Large intestine (tissue), 3 donors: ENCODE results near the gene GPR35. TPM values are rescaled to one million over a fixed set of nuclear protein-coding genes. Genes with fewer than 3 reads are reported as not detected.

Experiments used
- DNase-seq, 2 donors: peaks; one replicate each; pipeline versions ENCODE4 v3.0.0 to v3.0.0-alpha.2; 2013
- H3K27ac ChIP-seq: one replicate; pipeline ENCODE4 v1.5.1; 2013; ENCODE audit warnings: low read length
- H3K27me3 ChIP-seq: 2 replicates; pipeline ENCODE4 v1.6.1; 2013; ENCODE audit warnings: low read length; ENCODE audit not compliant: control insufficient read depth, insufficient read depth
- H3K36me3 ChIP-seq: 2 replicates; pipeline ENCODE4 v1.6.1; 2013; ENCODE audit warnings: low read length; ENCODE audit not compliant: control insufficient read depth, insufficient read depth
- H3K4me1 ChIP-seq: one replicate; pipeline ENCODE4 v1.6.1; 2013; ENCODE audit warnings: low read length; ENCODE audit not compliant: control insufficient read depth, insufficient read depth
- H3K4me3 ChIP-seq: one replicate; pipeline ENCODE4 v1.5.1; 2013; ENCODE audit warnings: low read length
- H3K9me3 ChIP-seq: one replicate; pipeline ENCODE4 v1.6.1; 2013; ENCODE audit warnings: mild to moderate bottlenecking, low read depth, low read length, moderate library complexity; ENCODE audit not compliant: control insufficient read depth
- WGBS: methylation state at CpG from one replicate; pipeline ENCODE4 v1.1.5; 2013; ENCODE audit warnings: low lambda C conversion rate; ENCODE audit not compliant: insufficient coverage; 5-methylcytosine and 5-hydroxymethylcytosine counted together
- polyA plus RNA-seq: library from polyadenylated mRNA; unstranded; fragments of 120-200 nt; gene quantifications from one replicate; pipeline ENCODE4 v1.2.1, GENCODE V29; 2013

The GPR35 gene
- polyA plus RNA-seq, 1 donor, result 118 TPM

- no CpG with 5 or more reads among the region's 20 CpGs for whole genome bisulfite sequencing
- peaks cover 24% of the 10 kb centered on the region for H3K4me1 ChIP-seq
- H3K9me3 ChIP-seq, result no peaks in the 10 kb centered on the region
- peaks cover 36% of the 10 kb centered on the region for H3K36me3 ChIP-seq
- H3K27ac ChIP-seq, result no peak overlapping the region
- no peak for DNase-seq
- H3K27me3 ChIP-seq, result no peaks in the 10 kb centered on the region
- H3K4me3 ChIP-seq, result no peak overlapping the region
Measured at GRCh38 chr2:240601061-240601830, 24.0 kb upstream of the GPR35 start.

GRCh38 chr2:240601831-240602160 lies 23.5 kb upstream of the GPR35 start:
- no peaks in the 10 kb centered on the region for H3K27me3 ChIP-seq
- peaks cover 24% of the 10 kb centered on the region for H3K4me1 ChIP-seq
- H3K4me3 ChIP-seq, result no peak overlapping the region
- H3K9me3 ChIP-seq, result no peaks in the 10 kb centered on the region
- H3K27ac ChIP-seq, result no peak overlapping the region
- no peak for DNase-seq
- WGBS, result no CpG with 5 or more reads among the region's 11 CpGs
- H3K36me3 ChIP-seq, result peaks cover 34% of the 10 kb centered on the region

- DNase-seq, result no peak
Measured at GRCh38 chr2:240602266-240603050, 22.8 kb upstream of the GPR35 start.

GRCh38 chr2:240603081-240603835 lies 22.0 kb upstream of the GPR35 start:
- Histone ChIP-seq H3K27ac (no peak overlapping the region), H3K36me3 (peaks cover 23% of the 10 kb centered on the region), H3K4me3 (no peak overlapping the region), H3K27me3 (no peaks in the 10 kb centered on the region), H3K9me3 (no peaks in the 10 kb centered on the region), H3K4me1 (peaks cover 24% of the 10 kb centered on the region)
- no CpG with 5 or more reads among the region's 22 CpGs for whole genome bisulfite sequencing
- no peak for DNase-seq

More at GRCh38 chr2:240602266-240603050, 22.8 kb upstream of the GPR35 start:
- Histone ChIP-seq H3K27me3 (no peaks in the 10 kb centered on the region), H3K4me3 (no peak overlapping the region), H3K27ac (no peak overlapping the region), H3K9me3 (no peaks in the 10 kb centered on the region), H3K4me1 (peaks cover 24% of the 10 kb centered on the region), H3K36me3 (peaks cover 31% of the 10 kb centered on the region)
- no CpG with 5 or more reads among the region's 32 CpGs for WGBS

DNA sequence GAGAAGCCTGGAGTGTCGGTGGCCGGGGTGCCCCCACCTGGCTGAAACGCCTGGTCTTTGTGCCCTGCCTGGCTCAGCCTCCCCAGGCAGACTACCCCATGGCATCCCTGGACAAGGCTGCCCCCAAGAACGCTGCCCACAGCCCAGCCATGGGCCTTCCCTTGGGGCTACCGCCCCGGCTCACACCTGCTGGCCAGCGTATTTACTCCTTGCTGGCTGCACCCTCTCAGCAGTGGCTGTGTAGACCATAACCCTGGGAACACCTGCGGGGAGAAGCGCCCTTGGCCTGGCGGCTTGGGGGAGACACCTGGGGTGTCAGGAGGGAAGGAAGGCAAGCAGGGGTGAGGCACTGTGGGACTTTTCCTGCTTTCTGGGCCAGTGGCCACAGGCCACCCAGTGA lies 21.4 kb upstream of the GPR35 start:
- Histone ChIP-seq H3K4me1 (peaks cover 24% of the 10 kb centered on the region), H3K27ac (peak overlapping the region; percentile 87), H3K36me3 (peaks cover 17% of the 10 kb centered on the region), H3K9me3 (no peaks in the 10 kb centered on the region), H3K27me3 (no peaks in the 10 kb centered on the region), H3K4me3 (no peak overlapping the region)
- no peak for DNase-seq
- no CpG with 5 or more reads among the region's 10 CpGs for WGBS

DNA sequence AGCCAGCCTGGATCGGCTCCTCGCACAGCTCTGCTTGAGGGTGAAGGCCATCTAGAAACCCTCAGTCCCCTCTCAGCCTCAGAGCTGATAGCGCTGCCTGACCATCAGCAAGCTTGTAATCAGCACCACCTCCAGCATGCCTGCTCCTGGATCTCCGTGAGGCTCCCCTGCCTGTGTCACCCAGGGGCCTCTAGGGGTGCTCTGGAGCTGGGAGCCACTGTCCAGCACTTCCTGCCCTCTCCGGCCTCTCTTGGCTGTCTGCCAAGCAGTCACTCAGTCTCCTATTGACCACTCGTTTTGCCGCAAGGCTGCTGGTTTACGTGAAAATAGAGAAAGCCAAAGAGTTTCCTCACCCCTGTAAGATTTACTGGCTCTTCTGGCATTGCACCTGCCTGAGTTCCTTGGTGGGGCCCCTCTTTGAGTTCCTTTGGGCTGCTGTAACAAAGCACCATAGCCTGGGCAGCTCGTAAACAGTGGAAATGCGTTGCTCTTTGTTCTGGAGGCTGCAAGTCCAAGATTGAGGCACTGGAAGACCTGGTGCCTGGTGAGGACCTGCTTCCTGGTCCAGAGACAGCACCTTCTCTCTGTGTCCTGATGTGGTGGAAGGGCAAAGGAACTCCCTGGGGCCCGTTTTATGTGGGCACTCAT lies 20.9 kb upstream of the GPR35 start:
- H3K27ac ChIP-seq, result peak overlapping the region; percentile 87
- peaks cover 24% of the 10 kb centered on the region for H3K4me1 ChIP-seq
- no peaks in the 10 kb centered on the region for H3K9me3 ChIP-seq
- H3K4me3 ChIP-seq, result peak overlapping the region; percentile 76
- WGBS, result no CpG with 5 or more reads among the region's 11 CpGs
- peak; percentile 80 to 91 for DNase-seq
- H3K27me3 ChIP-seq, result no peaks in the 10 kb centered on the region
- H3K36me3 ChIP-seq, result peaks cover 15% of the 10 kb centered on the region

DNA sequence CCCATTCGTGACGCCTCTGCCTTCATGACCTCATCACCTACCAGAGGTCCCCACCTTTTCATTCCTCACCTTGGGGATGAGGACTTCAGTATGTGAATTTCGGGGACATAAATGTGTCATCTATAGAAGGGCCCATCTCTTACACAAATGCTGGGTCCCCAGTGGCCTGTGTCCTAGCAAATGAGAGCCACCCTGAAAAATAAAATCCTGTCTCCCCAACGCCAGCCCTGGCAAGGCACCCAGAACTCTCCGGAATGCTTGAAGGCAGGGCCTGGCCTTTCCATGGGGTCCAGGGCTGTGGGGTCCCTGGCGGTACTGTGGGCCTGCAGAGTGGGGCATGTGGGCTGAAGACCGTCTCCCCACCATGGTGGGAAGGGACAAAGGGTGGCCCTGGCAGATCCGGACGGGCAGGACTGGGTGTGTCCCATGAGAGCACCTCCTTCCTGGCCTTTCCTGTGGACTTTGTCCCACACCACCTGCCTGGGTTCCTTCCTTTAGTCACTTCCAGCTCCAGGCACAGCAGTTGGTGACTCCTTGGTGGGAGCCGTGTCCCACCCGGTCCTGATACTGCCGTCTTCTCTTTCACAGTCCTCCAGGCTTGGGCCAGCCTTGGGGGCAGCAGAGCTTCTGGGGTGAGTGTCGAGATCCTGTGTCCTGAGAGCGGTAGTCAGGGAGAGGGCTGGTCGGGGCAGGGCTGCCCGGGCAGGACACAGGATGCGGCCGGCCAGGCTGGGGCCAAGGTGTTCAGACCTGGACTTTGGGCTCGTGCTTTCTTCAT lies 20.2 kb upstream of the GPR35 start:
- peaks cover 24% of the 10 kb centered on the region for H3K4me1 ChIP-seq
- peak overlapping the region; percentile 76 for H3K4me3 ChIP-seq
- H3K27ac ChIP-seq, result peak overlapping the region; percentile 87
- H3K36me3 ChIP-seq, result peaks cover 13% of the 10 kb centered on the region
- 20% methylated on average over 1 of the region's 19 CpGs for WGBS
- DNase-seq, result peak; percentile 88 to 96
- H3K9me3 ChIP-seq, result no peaks in the 10 kb centered on the region
- no peaks in the 10 kb centered on the region for H3K27me3 ChIP-seq

DNA sequence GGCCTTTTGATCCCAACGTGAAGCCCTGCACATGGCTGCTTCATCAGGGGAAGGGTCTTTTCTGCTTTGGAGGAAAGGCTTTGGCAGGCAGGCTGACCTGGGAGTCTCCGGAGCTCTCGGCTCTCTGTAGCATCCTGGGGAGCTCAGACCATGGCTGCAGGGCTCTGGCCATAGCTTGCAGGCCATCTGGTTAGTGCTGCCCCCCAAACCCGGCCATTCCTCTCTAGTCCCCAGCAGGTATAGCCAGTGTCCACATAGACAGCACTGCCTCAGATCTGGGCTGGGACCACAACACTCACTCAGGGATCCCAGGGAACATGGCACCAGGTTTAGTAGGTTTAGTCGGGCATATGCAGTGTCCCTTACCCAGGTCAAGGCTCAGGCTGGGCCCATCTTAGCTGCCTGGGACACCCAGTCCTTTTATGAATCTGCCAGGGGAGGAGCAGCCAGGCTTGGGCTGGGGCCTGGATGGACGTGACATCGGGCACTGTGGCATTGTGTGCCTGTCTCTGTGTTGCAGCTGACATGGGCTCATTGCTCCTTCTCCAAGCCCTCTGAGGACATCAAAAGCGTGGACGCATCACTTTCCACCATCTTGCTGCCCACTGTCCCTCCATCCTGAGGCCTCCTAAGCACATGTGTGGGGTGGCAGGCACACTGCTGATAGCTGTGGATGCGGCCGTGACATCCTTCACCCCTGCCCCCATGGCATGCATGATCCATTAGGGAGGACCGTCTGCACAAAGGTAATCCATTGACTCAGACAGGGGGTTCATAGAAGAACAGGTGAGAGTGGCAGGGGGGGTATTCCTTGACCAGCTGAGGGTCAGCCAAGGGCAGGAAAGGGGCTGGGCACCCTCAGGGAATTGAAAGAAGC lies 19.2 kb upstream of the GPR35 start:
- Histone ChIP-seq H3K27me3 (no peaks in the 10 kb centered on the region), H3K27ac (peak overlapping the region; percentile 87), H3K36me3 (peaks cover 17% of the 10 kb centered on the region), H3K4me1 (peaks cover 24% of the 10 kb centered on the region), H3K9me3 (no peaks in the 10 kb centered on the region), H3K4me3 (peak overlapping the region; percentile 76)
- no peak for DNase-seq
- WGBS, result no CpG with 5 or more reads among the region's 12 CpGs

DNA sequence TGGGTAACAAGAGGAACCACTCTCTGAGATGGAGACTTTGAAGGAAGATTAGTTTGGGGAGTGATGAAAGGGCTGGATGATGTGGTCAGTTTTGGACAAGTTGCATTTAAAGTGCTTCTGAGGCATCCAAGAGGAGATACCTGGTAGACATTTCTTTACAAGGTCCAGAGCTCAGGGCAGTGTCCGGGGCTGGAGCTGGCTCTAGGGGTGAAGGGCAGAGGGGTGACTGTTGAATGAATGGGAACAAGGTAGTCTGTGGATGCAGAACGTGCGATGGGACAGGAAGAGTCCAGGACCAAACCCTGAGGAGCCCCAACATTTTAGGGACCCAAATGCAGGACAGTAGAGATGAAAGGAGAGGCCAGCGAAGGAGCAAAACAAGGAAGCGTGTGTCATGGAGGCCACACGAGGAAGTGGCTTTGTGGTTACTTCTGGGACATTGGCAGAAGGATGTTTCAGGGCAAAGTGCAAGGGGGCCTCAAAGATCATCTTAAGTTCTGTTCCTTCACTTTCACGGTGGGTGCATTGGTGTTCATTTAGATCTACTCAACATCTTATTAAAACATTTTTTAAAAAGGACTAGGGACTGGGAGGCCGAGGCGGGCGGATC lies 13.6 kb upstream of the GPR35 start:
- DNase-seq, result no peak
- Histone ChIP-seq H3K27me3 (no peaks in the 10 kb centered on the region), H3K9me3 (peaks cover 6% of the 10 kb centered on the region), H3K4me1 (peaks cover 8% of the 10 kb centered on the region), H3K4me3 (no peak overlapping the region), H3K36me3 (peaks cover 47% of the 10 kb centered on the region), H3K27ac (no peak overlapping the region)
- WGBS, result no CpG with 5 or more reads among the region's 10 CpGs
